Suprapubic skin (tissue), 4 donors: Measurements from ENCODE around the gene NANOS3. TPM values are rescaled to one million over a fixed set of nuclear protein-coding genes. Genes with fewer than 3 reads are reported as not detected.
A peak's percentile ranks its signal among the peaks of the same experiment; 100 is the strongest.

Experiments
- DNase-seq, 2 donors: peaks; one replicate each; pipeline ENCODE4 v3.0.0-alpha.2; 2019; ENCODE audit warnings: low spot score in 2 of 2
- H3K27ac ChIP-seq: fragments of 200-600 bp; sonication (generic); one replicate; pipeline ENCODE4 v1.5.1; 2019
- H3K27me3 ChIP-seq: fragments of 200-600 bp; sonication (generic); one replicate; pipeline ENCODE4 v1.5.1; 2019
- H3K36me3 ChIP-seq: fragments of 200-600 bp; sonication (generic); one replicate; pipeline ENCODE4 v1.5.1; 2019
- H3K4me1 ChIP-seq: fragments of 200-600 bp; sonication (generic); one replicate; pipeline ENCODE4 v1.5.1; 2019
- H3K4me3 ChIP-seq: fragments of 200-600 bp; sonication (generic); one replicate; pipeline ENCODE4 v1.5.1; 2019; ENCODE audit warnings: mild to moderate bottlenecking
- H3K9me3 ChIP-seq: fragments of 200-600 bp; sonication (generic); one replicate; pipeline ENCODE4 v1.5.1; 2019
- CTCF ChIP-seq, 2 donors: fragments of 200-600 bp in 1 of 2; fragments of 450-650 bp in 1 of 2; sonication (generic) in 1 of 2; IDR thresholded peaks; one replicate each; pipeline ENCODE4 v1.5.1; 2016 to 2019; ENCODE audit warnings: antibody characterized with exemption in 2 of 2, mild to moderate bottlenecking in 1 of 2, moderate library complexity in 1 of 2
- EP300 ChIP-seq: sonication (generic); formaldehyde crosslinking; IDR thresholded peaks from one replicate; pipeline ENCODE4 v1.6.1; 2017; ENCODE audit warnings: antibody characterized with exemption
- POLR2A ChIP-seq, 2 donors: fragments of 450-650 bp; IDR thresholded peaks; one replicate each; pipeline ENCODE4 v1.6.1; 2017; ENCODE audit warnings: antibody characterized with exemption in 2 of 2, mild to moderate bottlenecking in 2 of 2, moderate library complexity in 2 of 2
- POLR2AphosphoS5 ChIP-seq, 3 donors: sonication (generic); formaldehyde crosslinking; IDR thresholded peaks; one replicate each; pipeline ENCODE4 v1.6.1; 2017; ENCODE audit warnings: antibody characterized with exemption in 3 of 3
- WGBS: methylation state at CpG from one replicate; pipeline ENCODE4 v1.1.5; 2018; 5-methylcytosine and 5-hydroxymethylcytosine counted together
- total RNA-seq, 4 donors: library from RNA; depleted of rRNA; stranded (reverse); fragments of >200 nt; gene quantifications; one replicate each; pipeline ENCODE4 v1.1.0, GENCODE V29; 2016

NANOS3 gene
- total RNA-seq, 4 donors from 2014 or later, result not detected

DNA sequence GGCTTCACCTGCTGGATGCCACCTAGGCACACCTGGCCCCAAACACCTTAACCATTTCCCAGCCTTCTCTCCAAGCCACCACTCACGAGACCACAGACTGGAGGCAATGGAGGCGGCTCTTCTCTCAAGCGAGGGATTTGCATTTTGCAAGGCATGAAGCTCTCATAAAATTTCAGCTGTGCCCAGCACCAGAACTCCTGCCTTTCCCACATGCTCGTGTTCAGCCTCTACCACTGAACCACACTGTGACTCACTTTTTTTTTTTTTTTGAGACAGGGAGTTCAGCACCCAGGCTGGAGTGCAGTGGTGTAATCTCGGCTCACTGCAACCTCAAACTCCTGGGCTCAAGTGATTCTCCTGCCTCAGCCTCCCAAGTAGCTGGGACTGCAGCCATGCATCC, 10.6 kb downstream of the NANOS3 start:
- no peak for DNase-seq
- H3K27ac ChIP-seq, result peak overlapping the region; percentile 83
- no peaks in the 10 kb centered on the region for H3K27me3 ChIP-seq
- H3K4me1 ChIP-seq, result peaks cover 62% of the 10 kb centered on the region
- WGBS, result 33% methylated on average over 5 of the region's 5 CpGs
- H3K36me3 ChIP-seq, result no peaks in the 10 kb centered on the region
- H3K9me3 ChIP-seq, result no peaks in the 10 kb centered on the region
- TF ChIP-seq CTCF (IDR thresholded peaks at IDR 0.05), result no peak
- no peak for TF ChIP-seq POLR2A (IDR thresholded peaks at IDR 0.05)
- no peak for TF ChIP-seq POLR2AphosphoS5 (IDR thresholded peaks at IDR 0.05)
- TF ChIP-seq EP300, result no peak
- H3K4me3 ChIP-seq, result no peak overlapping the region

DNA sequence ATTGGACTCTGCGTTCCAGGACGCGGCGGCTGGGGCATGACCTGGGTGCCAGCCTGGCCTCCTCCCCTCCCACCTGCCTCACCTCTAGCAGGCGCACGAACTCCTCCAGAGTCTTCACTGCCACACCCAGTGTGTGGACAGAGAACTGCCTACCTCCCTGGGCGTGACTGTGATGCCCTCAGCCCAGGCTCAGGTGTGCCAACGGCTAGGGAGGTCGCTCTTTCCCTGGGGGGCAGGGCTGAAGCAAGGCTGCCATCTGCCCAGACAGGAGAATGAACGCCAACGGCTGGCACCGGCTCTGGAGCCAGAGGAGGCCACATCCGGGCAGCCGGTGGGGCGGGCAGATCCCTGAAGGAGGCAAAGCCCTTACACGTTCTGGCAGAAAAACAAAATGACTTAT, 11.3 kb downstream of the NANOS3 start:
- Histone ChIP-seq H3K36me3 (no peaks in the 10 kb centered on the region), H3K9me3 (no peaks in the 10 kb centered on the region), H3K4me3 (no peak overlapping the region), H3K27ac (peak overlapping the region; percentile 83), H3K27me3 (no peaks in the 10 kb centered on the region), H3K4me1 (peaks cover 54% of the 10 kb centered on the region)
- 54% methylated on average over 16 of the region's 16 CpGs for WGBS
- DNase-seq, result no peak
- TF ChIP-seq POLR2A (IDR thresholded peaks at IDR 0.05), result no peak
- no peak for TF ChIP-seq CTCF (IDR thresholded peaks at IDR 0.05)
- no peak for TF ChIP-seq POLR2AphosphoS5 (IDR thresholded peaks at IDR 0.05)
- no peak for TF ChIP-seq EP300

DNA sequence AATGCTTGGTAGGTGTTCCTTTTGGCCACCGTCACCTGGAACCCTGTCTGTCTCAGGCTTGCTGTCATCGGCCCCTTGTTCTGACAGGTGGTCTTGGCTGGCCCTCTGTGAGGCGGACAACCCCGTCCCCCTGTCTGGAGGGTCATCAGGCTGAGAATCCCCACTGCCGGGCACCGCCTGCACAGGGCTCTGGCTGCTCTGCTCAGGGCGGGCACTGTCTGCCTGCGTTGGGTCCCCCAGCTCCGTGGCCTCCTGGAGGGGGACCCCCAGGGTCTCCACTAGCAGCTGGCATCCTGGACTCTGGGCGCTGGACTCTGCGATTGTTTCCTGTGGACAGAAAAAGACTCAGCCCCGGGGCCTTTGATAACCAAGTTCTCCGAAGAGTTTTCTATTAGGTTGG, 13.2 kb downstream of the NANOS3 start:
- Histone ChIP-seq H3K9me3 (no peaks in the 10 kb centered on the region), H3K27ac (no peak overlapping the region), H3K4me3 (no peak overlapping the region), H3K27me3 (no peaks in the 10 kb centered on the region), H3K4me1 (peaks cover 36% of the 10 kb centered on the region), H3K36me3 (no peaks in the 10 kb centered on the region)
- 94% methylated on average over 8 of the region's 13 CpGs for whole genome bisulfite sequencing
- DNase-seq, result no peak
- no peak for TF ChIP-seq CTCF (IDR thresholded peaks at IDR 0.05)

- Histone ChIP-seq H3K4me3 (no peak overlapping the region), H3K27ac (no peak overlapping the region), H3K4me1 (peaks cover 8% of the 10 kb centered on the region), H3K36me3 (no peaks in the 10 kb centered on the region), H3K9me3 (no peaks in the 10 kb centered on the region), H3K27me3 (no peaks in the 10 kb centered on the region)
- no peak for DNase-seq
- no peak for TF ChIP-seq CTCF (IDR thresholded peaks at IDR 0.05)
- no peak for TF ChIP-seq POLR2A (IDR thresholded peaks at IDR 0.05)
- TF ChIP-seq EP300, result no peak
- TF ChIP-seq POLR2AphosphoS5 (IDR thresholded peaks at IDR 0.05), result no peak
- 70% methylated on average over 9 of the region's 9 CpGs for WGBS
Observed at GRCh38 chr19:13892870-13893269, 15.9 kb downstream of the NANOS3 start.

- no peaks in the 10 kb centered on the region for H3K36me3 ChIP-seq
- 81% methylated on average over 5 of the region's 5 CpGs for WGBS
- H3K27me3 ChIP-seq, result no peaks in the 10 kb centered on the region
- H3K27ac ChIP-seq, result no peak overlapping the region
- no peak overlapping the region for H3K4me3 ChIP-seq
- no peaks in the 10 kb centered on the region for H3K4me1 ChIP-seq
- H3K9me3 ChIP-seq, result no peaks in the 10 kb centered on the region
- TF ChIP-seq POLR2AphosphoS5 (IDR thresholded peaks at IDR 0.05) (no peak), POLR2A (IDR thresholded peaks at IDR 0.05) (no peak), EP300 (no peak), CTCF (IDR thresholded peaks at IDR 0.05) (no peak)
- DNase-seq, result no peak
Observed at GRCh38 chr19:13894552-13894951, 17.6 kb downstream of the NANOS3 start.
